Mesodermal cell (in vitro differentiated cells): ENCODE results near the gene MYO16.
"Not testable (repeated sequence)": the region's sequence is repeated elsewhere in the genome, so short reads cannot be mapped to it uniquely, and the experiment has no call there.

Experiments used
- H3K27ac ChIP-seq: 2 replicates; pipeline ENCODE4 v1.7.0; 2013; ENCODE audit warnings: mild to moderate bottlenecking, low read depth, low read length, moderate library complexity; ENCODE audit not compliant: severe bottlenecking
- H3K36me3 ChIP-seq: 2 replicates; pipeline ENCODE4 v1.7.1; 2013; ENCODE audit warnings: mild to moderate bottlenecking, low read length, moderate library complexity; ENCODE audit not compliant: control insufficient read depth, insufficient read depth
- H3K4me1 ChIP-seq: one replicate; pipeline ENCODE4 v1.7.1; 2013; ENCODE audit warnings: mild to moderate bottlenecking, low read length; ENCODE audit not compliant: insufficient read depth, control insufficient read depth, poor library complexity, severe bottlenecking
- H3K4me3 ChIP-seq: 2 replicates; pipeline ENCODE4 v1.7.0; 2013; ENCODE audit warnings: low read length, control low read depth, mild to moderate bottlenecking; ENCODE audit not compliant: insufficient read depth, poor library complexity, severe bottlenecking; ENCODE audit errors: extremely low read depth
- H3K9me3 ChIP-seq: 2 replicates; pipeline ENCODE4 v1.7.1; 2013; ENCODE audit warnings: mild to moderate bottlenecking, low read length, moderate library complexity; ENCODE audit not compliant: control insufficient read depth
- WGBS, 2 experiments: methylation state at CpG; one replicate each; pipeline ENCODE4 v1.1.5; 2013; ENCODE audit warnings: missing lambda C conversion rate in 2 of 2; ENCODE audit not compliant: insufficient coverage in 2 of 2; 5-methylcytosine and 5-hydroxymethylcytosine counted together

Gene MYO16

DNA sequence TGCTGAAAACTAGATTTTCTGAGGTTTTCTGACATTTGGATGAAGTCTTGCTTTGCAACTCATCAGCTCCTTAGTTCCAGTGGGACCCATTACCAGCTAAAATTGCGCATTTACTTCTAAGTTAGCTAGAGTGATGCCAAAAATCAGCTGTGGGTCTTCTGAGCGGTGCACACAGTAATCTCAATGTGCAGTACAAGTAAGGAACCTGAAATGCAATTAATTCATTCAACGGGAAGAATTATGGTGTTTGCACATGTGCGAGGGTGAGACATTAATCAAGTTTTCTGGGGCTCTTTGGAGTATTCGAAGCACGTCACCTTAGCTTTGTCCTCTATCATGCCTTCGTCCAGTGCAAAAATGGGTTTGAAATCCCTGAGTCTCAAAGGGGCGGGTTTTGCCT, 146.2 kb downstream of the MYO16 start:
- Histone ChIP-seq H3K4me3 (no peak overlapping the region), H3K27ac (no peak overlapping the region), H3K36me3 (no peaks in the 10 kb centered on the region), H3K9me3 (no peaks in the 10 kb centered on the region), H3K4me1 (peaks cover 16% of the 10 kb centered on the region)
- WGBS, 2 experiments = 91 to 97% methylated on average over 6 to 8 of the region's 8 CpGs

DNA sequence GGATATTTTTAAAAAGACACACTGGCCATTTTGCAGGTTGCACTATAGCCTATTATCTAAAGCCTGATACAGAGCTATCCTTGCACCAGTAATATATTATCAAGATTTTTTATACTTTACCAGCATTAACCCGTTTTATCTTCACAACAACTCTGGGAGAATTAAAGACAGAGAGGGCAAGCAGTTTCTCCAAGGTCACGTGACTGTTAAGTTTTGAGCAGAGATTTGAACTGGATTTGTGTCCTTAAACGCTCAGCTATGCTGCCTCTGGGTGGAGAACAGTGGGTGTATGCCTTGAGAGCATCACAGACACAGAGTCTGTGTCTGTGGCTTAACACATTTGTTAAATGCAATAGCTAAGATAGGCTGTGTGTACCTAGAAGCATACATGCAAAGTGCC, 147.2 kb downstream of the MYO16 start:
- Histone ChIP-seq H3K4me3 (no peak overlapping the region), H3K4me1 (peaks cover 16% of the 10 kb centered on the region), H3K36me3 (no peaks in the 10 kb centered on the region), H3K9me3 (no peaks in the 10 kb centered on the region), H3K27ac (no peak overlapping the region)
- WGBS, 2 experiments = 70 to 100% methylated on average over 2 of the region's 3 CpGs

GRCh38 chr13:108777421-108778420, 148.3 kb downstream of the MYO16 start:
- WGBS, 2 experiments = 44 to 53% methylated on average over 3 to 4 of the region's 9 CpGs
- Histone ChIP-seq H3K36me3 (no peaks in the 10 kb centered on the region), H3K27ac (peak overlapping the region; percentile 11), H3K4me3 (no peak overlapping the region), H3K4me1 (peaks cover 16% of the 10 kb centered on the region), H3K9me3 (peaks cover 2% of the 10 kb centered on the region)

- Histone ChIP-seq H3K4me1 (peaks cover 16% of the 10 kb centered on the region), H3K4me3 (no peak overlapping the region), H3K27ac (no peak overlapping the region), H3K36me3 (no peaks in the 10 kb centered on the region), H3K9me3 (peaks cover 5% of the 10 kb centered on the region)
- 79 to 100% methylated on average over 2 of the region's 2 CpGs for WGBS, 2 experiments
Observed at GRCh38 chr13:108779308-108779707, 149.9 kb downstream of the MYO16 start.

DNA sequence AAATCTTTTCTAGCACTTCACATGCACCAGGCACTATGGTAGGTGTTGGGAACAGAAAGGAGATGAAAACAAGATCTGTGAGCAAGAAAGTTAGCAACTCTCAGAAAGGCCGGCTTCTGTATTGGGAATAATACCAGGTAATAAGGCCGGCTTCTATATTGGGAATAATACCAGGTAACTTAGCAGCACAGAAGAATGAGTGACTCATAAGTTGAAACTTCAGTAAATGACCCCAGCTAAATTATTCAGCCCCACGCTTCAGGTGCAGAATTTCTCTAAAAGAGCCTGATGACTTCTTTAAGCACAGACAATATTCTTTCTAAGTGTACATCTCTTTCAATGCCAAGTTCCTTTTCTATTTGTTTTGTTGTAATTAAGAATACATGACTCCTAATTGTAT, 151.3 kb downstream of the MYO16 start:
- Histone ChIP-seq H3K4me1 (peaks cover 16% of the 10 kb centered on the region), H3K27ac (no peak overlapping the region), H3K36me3 (no peaks in the 10 kb centered on the region), H3K4me3 (no peak overlapping the region), H3K9me3 (peaks cover 5% of the 10 kb centered on the region)
- WGBS, 2 experiments = 67 to 100% methylated on average over 1 to 3 of the region's 3 CpGs

- Histone ChIP-seq H3K4me3 (no peak overlapping the region), H3K27ac (no peak overlapping the region), H3K9me3 (peaks cover 5% of the 10 kb centered on the region), H3K4me1 (peaks cover 16% of the 10 kb centered on the region), H3K36me3 (no peaks in the 10 kb centered on the region)
- 85 to 95% methylated on average over 3 to 4 of the region's 4 CpGs for WGBS, 2 experiments
Observed at GRCh38 chr13:108781312-108781711, 151.9 kb downstream of the MYO16 start.

DNA sequence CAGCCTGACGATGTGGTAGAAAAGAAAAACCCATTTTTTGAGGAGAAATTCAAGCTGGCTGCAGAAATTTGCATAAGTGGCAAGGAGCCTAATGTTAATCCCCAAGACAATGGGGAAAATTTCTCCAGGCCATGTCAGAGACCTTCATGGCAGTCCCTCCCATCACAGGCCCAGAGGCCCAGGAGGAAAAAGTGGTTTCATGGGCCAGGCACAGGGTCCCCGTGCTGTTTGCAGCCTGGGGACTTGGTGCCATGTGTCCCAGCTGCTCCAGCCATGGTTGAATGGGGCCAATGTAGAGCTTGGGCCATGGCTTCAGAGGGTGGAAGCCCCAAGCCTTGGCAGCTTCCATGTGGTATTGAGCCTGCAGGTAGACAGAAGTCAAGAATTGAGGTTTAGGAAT, 153.1 kb downstream of the MYO16 start:
- not testable (repeated sequence) for H3K27ac ChIP-seq, H3K9me3 ChIP-seq
- 82 to 86% methylated on average over 2 of the region's 2 CpGs for WGBS, 2 experiments

DNA sequence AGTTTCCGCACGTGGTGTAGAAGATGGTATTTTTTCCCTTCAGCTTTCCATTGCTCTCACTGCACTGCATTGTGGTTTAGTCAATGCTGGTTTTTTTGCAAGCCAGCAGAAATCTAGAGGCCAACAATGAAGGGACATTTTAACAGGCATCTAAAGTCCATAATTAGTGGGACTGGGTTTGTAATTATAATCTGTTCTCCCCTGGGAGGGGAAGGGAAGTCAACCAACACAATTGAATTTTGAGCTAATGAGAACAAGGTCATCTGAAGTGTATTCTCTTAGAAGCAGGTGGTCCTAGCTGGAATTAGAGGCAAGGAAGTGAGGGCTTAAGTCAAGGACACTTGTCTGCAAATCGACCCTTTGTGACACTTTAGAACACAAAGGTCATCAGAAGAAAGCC, 156.4 kb downstream of the MYO16 start:
- Histone ChIP-seq H3K4me1 (no peaks in the 10 kb centered on the region), H3K4me3 (no peak overlapping the region), H3K27ac (no peak overlapping the region), H3K9me3 (peaks cover 5% of the 10 kb centered on the region), H3K36me3 (no peaks in the 10 kb centered on the region)
- WGBS, 2 experiments = 83% methylated on average over 1 of the region's 3 CpGs; no CpG with 5 or more reads in 1 of the 2 experiments

More for the DNA sequence above, 153.1 kb downstream of the MYO16 start:
- H3K4me3 ChIP-seq, H3K36me3 ChIP-seq, H3K4me1 ChIP-seq: not testable (repeated sequence)

DNA sequence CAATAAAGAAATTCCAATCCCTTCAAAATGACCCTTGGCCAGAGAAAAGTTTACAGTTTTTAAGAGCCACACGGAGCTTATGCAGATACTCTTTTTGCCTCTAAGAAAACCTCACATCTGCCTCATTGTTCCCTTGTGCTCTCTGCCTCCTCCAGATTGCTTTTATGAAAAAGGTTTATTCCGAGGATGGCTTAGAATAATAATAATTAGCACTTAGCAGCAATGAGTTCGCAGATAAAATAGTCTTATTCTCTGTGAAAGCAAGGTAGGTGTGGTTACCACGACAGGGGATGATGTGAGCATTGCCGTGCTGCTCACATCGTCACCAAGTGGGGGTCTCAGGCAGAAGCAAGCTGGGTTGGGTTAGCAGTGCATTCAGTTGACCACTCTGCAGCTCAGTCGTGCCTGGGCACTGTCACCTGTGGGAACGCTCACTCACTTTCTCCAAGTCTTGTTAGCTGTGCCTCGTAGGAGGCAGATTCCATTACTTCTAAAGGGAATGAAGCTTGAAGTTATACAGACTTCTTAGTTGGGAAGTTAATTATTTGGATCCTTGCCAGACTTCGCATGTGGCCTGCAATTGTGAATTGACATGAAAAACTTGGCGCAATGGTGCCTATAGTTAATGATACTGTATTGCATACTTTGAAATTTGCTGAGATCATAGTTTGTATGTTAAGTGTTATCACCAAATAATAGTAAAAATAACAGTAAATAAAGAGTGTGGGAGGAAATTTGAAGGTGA, 157.2 kb downstream of the MYO16 start:
- Histone ChIP-seq H3K4me1 (no peaks in the 10 kb centered on the region), H3K4me3 (no peak overlapping the region), H3K9me3 (peaks cover 5% of the 10 kb centered on the region), H3K36me3 (no peaks in the 10 kb centered on the region), H3K27ac (no peak overlapping the region)
- WGBS, 2 experiments = 61 to 70% methylated on average over 6 to 9 of the region's 11 CpGs

DNA sequence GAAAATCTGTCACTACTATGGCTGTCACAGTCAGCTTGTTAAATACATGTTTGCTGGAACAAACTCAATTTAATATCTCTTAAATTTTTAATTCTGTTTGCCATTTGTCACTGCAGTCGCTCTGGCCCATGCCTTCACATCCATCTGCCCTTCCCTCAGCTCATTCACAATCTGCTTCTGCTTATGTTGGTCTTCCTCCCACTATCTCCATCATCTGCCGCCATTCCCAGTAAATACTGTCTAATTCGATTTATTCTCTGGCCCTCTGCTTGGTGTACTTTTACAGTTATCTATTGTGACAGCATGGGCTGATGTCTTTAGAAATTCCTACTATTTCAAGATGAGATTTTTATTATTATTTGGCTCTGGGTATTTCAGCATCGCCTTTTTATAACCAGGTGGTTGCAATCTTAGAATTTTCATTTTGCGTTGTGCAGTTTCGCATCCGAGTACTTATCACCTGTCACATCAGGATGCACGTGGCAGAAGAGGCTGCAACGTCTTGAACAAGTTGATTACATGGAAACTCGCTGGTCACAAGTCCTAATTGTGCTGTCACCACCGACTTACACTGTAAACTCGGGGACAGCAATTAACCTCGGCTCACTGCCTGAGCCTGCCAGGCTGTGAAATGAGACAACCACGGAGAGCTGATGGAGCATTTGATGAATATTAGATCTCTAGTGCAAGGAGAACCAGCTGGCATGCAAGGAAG, 158.4 kb downstream of the MYO16 start:
- WGBS, 2 experiments = 87 to 94% methylated on average over 12 of the region's 14 CpGs
- peaks cover 2% of the 10 kb centered on the region for H3K9me3 ChIP-seq
- H3K27ac ChIP-seq = no peak overlapping the region
- no peaks in the 10 kb centered on the region for H3K36me3 ChIP-seq
- no peak overlapping the region for H3K4me3 ChIP-seq
- no peaks in the 10 kb centered on the region for H3K4me1 ChIP-seq
